Activated CD4-positive, CD25-positive, alpha-beta regulatory T cell (primary cell): ENCODE results near the gene ALPL.
"Not testable (repeated sequence)": the region's sequence is repeated elsewhere in the genome, so short reads cannot be mapped to it uniquely, and the experiment has no call there.

Source experiments
- DNase-seq, 4 experiments: peaks; one replicate each; lab custom pipeline; 2025; lab: John Stamatoyannopoulos, UW

ALPL gene

DNA sequence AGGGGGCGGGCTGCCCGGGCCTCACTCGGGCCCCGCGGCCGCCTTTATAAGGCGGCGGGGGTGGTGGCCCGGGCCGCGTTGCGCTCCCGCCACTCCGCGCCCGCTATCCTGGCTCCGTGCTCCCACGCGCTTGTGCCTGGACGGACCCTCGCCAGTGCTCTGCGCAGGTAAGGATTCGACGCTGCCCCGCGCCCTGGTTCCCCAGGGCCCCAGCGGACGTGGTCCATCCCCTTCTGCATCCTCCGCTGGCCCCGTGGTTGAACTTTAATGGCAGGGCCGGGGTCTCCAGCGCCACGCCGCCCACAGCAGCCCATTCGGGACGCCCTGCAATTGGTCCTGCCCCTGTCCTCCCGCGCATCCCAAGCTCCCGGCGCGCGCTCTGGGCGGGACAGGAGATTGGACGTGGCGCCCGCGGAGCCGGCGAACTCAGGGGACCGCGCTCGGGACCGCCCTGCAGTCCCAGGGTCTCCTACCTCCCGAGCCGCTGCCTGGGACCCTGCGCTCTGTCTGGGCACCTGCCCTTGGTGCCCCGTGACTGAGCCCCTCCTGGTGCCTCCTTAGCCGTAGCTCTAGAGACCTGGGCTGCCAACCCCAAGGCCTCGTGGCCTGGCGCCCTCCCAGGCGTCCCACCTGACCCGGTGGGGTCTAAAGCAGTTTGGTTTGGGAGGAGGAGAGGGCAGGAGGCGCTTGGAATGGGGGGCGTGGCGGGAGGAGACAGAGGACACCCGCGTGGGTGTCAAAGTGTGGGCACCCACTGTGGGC is at the start of gene ALPL:
ALPL (plus strand) TSS at position 73 of the 762 bp plus-strand sequence. CDS start 44,659 bp downstream, outside the sequence.
- no peak for DNase-seq

DNA sequence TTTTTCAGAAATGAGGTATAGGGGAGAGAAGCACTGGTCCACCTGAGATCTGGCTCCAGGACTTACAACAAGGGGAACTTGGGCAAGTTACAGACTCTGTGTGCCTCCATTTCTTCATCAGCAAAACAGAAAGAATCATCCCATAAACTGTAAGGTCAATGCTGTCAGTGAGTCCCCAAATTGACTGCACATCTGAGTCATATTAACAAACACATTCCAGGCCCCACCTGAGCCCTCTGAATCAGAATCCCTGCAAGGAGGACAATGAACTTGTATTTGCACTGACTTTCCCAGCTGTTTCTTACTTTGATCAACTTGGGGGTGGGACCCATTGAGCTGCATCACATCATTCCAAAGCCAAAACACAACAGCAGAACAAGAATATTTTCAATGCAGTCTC is 44.1 kb upstream of the ALPL start:
- DNase-seq, result not testable (repeated sequence)

DNA sequence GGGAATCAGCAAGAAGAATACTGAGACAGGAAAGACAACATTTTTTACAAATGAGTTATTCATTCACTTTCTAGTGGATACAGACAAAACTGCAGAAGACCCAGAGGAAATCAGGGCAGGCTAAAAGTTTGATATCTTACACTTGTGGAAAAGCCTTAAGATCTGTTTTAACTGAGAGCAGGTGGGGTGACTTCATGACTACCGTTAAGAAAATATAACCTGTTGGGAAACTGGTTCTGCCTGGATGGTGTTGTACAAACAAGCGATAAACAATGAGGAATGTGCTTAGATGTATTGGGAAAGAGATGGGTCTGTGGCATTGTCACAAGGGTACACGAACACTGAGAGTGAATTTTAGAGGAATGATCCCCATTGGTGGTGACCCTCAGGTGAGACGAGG is 41.3 kb upstream of the ALPL start:
- DNase-seq, result not testable (repeated sequence)

DNA sequence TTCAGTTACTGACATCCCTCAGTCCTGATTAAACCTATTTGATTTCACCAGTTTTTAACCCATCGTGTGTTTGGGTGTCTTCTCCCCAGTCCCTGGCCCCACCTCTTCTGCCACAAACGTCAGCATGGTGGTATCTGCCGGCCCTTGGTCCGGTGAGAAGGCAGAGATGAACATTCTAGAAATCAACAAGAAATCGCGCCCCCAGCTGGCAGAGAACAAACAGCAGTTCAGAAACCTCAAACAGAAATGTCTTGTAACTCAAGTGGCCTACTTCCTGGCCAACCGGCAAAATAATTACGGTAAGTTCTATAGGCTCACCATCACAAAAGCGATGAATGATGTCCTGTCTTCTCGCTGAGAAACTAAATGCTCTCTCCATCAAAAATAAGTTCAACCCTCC is 40.6 kb upstream of the ALPL start:
- no peak for DNase-seq

DNA sequence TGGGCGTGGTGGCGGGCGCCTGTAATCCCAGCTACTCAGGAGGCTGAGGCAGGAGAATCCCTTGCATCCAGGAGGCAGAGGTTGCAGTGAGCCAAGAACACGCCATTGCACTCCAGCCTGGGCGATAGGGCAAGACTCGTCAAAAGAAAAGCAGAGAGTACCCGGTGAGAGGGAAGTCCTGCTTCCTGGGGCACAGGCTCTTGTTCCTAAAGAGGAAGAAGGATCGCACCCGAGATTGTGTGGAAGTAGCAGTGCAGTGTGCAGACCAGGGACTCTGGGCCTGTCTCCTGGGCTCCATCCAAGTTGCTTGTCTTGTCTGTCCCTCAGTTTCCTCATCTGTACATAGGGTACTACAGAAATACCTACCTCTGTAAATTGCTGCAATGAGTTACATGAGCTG is 39.6 kb upstream of the ALPL start:
- no peak for DNase-seq

DNA sequence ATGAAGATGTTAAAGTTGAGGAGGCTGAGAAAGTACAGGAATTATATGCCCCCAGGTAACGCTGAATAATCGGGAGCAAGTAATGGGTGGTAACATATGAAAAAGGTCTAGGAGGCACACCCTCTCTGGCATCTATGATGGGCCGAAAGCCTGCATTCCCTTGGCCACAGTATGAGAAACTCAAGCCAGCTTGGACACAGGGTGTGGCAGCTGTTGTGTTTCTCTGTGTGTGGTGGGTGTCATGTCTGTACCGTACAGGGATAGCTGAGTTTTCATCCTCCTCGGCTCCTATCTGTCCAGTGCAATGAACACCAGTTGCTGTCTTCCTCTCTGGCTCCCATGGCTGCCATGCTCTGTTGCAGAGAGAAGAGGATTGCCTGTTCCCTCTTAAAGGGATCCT is 36.4 kb upstream of the ALPL start:
- DNase-seq, result no peak

DNA sequence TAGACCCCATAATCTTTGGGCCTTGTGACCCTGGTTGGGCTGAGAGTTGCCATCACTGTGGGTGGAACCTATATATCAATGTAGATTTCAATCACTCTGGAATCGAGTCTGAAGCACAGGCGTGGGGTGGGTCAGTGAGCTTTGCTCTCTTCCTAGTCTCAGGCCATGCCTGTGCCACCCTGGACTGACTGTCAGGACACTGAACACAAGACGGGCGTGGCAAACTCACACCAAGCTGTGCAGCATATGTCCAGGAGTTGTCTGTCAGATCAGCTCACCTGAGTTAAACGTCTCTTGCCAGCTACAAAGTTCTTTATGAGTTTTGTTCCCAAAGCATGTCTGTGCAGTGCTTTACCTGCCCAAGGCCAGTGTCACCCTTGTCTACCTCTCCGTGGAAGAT is 30.9 kb upstream of the ALPL start:
- DNase-seq, result no peak

DNA sequence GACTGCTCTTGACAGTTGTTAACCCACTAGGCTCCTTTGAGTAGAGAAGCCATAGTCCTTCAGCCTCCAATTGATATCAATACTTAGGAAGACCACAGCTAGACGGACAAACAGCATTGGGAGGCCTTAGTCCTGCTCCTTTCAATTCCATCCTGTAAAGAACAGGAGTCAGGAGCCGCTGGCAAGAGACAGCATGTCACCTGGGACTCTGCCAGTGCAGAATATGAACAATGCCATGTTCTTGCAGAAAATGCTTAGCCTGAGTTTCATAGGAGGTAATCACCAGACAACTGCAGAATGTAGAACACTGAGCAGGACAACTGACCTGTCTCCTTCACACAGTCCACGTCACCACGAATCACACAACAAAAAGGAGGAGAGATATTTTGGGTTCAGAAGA is 25.3 kb upstream of the ALPL start:
- DNase-seq, result not testable (repeated sequence)

DNA sequence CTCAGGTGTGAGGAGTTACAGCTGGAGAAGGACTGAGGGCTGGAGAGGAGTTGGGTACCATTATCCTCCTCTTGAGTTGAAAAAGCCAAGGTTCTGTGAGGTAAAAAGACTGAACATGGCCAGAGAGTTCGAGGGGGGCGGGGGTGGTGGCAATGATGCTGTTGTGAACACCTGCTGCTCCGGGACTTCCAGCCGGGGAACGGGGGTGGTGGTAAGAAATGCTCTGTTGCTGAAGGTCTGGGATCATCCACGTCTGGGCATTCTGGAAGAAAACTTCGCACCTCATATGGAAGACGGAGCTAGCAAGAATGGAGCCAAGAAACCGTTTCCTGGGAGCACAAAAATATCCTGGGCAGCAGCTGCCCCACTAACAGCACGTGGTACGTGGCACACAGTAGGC is 20.1 kb upstream of the ALPL start:
- DNase-seq, result no peak

DNA sequence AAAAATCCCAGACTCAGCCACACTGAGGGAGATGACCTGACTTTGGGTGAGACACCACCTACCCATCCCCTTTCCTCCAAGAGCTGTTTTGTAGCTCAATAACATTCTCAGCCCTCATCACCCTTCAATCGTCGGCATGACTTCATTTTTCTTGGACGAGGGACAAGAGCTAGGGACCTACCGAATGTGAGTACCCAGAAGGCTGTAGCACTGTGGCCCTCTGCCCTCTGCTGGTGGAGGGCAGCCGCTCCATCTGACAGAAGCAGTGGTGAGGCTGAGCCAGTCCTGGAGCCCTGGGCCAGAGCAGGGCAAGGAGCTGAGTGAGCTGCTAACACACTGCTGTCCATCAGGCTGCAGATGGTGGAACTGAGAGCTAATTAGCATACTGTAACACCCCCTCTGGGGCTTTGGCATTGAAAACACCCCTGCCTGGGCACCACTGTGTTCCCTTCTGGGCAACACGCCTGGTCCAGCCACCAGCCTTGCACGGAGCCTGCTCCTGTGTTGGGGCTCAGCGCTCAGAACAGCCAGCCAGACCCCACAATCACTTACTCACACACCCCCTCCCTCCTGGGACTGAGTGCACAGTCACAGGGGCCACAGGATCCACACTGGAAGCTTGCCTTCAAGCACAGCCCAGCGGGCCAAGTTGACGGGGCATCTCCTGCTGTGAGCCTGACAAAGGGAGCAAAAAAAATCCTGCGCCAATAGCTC is 18.3 kb upstream of the ALPL start:
- DNase-seq, result no peak

DNA sequence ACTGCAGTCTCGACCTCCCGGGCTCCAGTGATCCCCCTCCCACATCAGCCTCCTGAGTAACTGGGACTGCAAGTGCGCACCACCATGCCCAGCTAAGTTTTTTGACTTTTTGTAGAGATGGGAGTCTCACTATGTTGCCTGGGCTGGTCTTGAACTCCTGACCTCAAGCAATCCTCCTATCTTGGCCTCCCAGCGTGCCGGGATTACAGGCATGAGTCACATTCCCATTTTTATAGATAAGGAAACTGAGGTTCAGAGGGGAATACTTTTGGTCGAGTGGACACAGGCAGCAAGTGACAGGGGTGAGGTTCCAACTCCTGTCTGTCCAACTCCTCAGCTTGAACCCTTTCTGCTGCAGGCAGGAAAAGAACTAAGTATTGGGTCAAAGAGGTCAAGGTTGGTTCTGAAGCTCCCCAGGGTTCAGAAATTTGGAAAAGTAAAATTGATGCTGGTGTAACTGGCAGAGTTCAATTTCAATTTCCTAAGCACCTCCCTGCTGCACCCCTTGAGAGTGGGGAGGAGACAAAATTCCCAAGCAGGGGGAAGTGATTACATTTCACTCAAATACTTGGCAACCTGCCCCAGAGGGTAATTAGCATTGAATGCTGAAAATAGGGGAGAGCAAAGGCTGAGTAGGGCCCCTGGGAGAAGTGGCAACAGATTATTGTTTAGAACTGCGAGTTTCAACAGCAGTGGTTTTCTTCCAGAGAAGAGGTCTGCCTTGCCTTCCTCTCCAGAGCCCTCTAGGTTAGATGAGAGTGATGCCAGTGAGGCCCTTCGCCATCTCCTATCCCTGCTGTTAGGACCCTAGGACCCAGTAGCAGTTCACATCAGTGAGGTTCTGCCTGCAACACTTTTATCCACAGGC is 17.5 kb upstream of the ALPL start:
- no peak for DNase-seq

DNA sequence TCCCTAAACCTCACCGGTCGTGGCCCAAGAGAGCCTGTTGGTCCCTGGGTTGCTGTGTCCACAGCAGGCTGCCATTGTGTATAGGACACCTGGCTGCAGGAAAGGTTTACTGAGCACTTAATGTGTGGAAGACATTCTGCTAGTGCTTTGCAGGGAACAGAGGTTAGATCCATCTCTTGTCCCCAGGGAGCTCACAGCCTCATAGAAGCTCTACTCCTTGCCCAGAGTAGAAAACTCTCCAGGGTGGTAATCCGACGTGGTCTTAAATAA is 16.9 kb upstream of the ALPL start:
- no peak for DNase-seq

DNA sequence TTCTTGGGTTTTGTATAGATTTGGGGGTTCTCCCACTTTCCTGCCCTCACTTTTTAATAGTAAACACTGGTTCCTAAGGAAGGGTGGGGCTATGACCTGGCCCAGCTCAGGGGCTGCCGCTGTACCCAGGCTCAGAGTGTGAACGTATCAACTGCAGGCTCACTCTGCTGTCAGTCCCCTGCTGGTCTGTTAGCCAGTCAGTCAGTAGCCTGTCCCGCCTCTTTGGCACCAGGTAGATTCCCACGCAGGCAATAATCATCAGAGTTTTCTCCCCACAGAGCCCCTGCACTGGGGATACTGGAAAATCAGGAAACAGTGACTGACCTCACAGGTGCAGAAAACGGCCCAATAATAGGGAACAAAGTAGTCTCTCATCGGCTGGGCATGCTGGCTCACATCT is 15.0 kb upstream of the ALPL start:
- DNase-seq, result no peak

DNA sequence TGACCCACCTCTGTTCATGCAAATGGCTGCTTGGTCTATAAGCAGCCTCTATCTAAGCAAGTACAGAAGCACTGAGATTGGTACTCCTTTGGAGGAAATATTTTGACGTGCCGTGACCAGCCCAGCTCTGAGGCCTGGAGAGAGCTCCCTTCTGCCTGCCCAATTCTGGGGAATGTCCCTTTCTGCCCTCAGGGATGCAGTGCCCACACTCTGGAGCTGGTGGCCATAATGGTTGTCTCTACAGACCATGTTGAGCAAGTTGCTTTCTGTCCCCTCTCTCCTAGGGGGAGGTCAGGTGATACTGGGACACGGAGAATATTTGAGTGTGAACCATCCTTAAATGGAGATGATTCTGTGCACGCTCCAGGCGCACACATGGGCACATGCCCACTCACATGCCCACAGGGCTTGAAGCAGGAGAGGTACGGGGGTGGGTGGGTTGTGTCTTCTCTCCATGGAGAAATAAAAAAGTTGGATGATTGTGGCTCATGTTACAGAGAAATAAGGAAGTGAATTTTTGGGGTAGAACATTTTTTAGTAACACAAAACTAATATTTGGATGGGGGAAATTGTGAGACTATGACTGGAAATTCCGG is 13.9 kb upstream of the ALPL start:
- DNase-seq, result no peak

DNA sequence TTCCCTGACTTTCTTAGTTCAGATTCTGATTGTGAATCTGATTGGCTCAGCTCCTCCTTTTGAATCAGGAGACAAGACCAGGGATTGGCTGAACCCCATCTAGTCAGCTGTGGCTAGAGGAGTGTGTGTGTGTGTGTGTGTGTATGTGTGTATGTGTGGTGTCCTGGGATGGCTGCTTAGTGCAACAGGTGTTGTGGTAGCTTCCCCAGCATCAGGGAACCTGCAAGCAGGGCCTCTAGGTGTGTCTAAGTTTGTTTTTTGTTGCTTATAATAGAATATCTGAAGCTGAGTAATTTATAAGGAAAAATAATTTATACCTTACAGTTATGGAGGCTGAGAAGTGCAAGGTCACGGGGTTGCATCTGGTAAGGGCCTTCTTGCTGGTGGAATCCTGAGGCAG is 13.2 kb upstream of the ALPL start:
- DNase-seq, result no peak

DNA sequence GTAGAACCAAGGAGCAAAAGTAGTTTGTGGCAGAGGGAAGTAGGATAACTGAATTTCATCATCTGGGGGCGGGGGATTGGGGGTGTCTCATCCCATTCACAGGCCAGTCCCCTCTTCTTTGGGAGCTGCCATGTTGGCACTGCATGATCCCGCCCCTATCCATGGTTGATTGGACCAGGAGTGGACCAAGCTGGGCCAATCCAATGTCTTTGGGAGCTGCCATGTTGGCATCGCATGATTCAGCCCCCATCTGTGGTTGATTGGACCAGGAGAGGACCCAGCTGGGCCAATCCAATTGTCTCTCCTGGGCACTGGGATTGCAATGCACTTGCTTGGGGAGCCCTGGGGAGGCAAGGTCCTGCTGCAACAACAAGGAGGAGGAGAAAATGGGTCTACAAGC is 12.3 kb upstream of the ALPL start:
- no peak for DNase-seq

DNA sequence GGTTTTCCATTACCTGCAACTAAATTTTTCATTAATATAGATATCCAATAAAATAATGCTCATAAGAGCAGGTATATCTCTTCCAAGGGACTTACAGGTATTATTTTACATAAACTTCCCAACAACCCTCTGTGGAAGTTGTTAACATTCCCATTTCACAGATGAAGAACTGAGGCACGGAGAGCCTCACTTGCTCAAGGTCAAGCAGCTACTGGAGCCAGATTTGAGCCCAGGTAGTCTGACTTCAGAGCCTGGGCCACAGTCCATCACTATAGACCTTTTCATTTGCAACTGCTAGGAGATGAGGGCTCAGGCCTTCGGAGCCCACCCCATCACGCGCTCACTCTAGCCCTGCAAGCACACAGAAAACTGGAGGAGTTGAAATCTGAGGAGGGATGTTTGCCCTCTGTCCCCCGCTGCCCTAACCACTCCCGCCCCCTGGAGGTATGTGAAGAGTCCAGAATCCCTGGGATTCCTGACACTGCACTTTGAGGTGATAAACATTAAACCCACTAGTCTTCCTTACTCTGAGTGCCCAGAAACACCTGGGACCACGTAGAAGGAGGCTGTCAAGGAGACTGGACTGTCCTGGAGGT is 11.7 kb upstream of the ALPL start:
- DNase-seq, result no peak

DNA sequence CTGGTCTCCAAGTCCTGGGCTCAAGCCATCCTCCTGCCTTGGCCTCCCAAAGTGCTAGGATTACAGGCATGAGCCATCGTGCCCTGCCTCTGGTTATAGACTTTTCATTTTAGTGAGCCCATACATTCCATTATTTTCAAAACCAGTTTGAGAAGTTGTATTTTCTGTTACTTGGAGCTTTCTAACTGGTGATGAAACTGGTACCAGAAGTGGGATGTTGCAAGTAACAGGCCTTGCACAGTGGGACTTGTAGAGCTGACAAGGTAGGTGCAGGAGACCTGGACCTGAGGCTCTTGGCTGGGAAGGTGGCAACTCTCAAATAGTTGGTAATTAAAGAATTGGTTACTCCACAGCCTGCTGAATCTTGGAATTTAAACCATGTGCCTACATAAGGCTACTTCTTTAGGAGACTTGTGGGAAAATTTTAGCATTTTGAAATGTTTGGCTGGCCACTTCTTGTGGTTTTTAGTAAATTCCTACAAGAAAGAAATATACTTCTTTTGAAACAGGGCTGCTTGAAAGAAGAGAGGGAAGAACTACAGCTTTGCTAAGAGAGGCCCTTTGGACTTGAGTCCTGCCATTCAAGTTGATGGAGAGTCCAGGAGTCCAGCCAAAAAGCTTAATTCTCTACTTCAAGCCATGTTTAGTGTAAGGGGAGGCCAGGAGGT is 9.8 kb upstream of the ALPL start:
- no peak for DNase-seq

DNA sequence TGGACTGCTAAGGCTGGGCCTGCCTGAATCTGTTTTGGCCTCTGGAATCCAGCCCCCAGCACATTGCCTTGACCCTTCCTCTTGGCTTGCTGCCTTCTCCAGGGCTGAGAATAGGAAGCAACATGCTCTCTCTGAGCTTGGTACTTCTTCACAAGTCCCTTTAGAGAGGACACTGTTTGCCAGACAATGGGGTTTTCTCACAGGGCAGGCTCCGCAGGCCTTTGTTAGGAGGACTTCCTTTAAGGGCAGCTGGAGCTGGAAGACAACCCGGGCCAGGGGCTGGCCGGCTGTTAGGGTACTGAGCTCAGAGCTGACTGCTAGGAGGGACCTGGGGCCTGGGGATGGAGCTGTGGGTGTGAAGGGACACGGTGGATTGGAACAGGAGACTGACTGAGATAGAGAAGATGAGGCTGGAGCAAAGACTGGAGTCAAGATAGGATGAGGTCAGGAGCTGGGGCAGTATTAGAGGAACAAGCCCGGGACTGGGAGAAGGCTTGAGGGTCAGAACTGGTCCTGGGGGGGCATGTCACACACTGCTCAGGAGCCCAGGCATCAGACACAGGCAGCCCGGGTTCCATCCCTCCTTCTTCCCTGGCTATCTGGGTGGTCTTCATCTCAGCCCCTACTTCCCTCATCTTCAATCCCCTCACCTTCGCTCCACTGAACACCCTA is 5.4 kb upstream of the ALPL start:
- DNase-seq, result no peak

DNA sequence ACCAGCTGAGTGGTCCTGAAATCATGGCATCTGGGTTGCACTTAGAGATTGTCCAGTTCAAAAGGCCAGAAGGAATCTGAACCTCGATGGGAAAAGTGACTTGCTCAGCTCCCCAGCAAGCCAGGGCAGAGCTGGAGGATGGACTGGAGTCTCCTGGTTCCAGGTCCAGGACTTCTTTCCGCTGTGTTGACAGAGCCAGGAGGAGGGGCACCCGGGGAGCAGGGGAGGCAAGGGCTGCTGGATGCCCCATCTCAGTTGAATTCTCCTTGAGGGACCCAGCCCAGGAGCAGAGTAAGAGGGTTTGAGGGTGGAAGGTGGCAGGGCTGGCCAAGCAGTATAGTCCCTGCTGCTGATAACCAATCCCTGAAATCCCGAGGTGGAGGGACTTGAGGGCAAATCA is 2.4 kb upstream of the ALPL start:
- no peak for DNase-seq
